OCI-LY3 (cell line): ENCODE data around the gene ECM2.

Source experiments
- EZH2phosphoT487 ChIP-seq: fragments of 200-600 bp; shearing (Covaris generic); IDR thresholded peaks from 2 replicates; pipeline ENCODE4 v1.6.1; 2018; ENCODE audit warnings: antibody characterized with exemption, mixed run types, low read depth
- TF ChIP-seq, protein P1 (sequence below): fragments of 200-600, 300-600 bp; sonication (generic); IDR thresholded peaks from 2 replicates; pipeline ENCODE4 v1.5.1; 2014; ENCODE audit warnings: antibody characterized with exemption, low read length, low read depth

GRCh38 chr9:92514635-92515034 lies 21.2 kb downstream of the ECM2 start:
- TF ChIP-seq, protein P1, sequence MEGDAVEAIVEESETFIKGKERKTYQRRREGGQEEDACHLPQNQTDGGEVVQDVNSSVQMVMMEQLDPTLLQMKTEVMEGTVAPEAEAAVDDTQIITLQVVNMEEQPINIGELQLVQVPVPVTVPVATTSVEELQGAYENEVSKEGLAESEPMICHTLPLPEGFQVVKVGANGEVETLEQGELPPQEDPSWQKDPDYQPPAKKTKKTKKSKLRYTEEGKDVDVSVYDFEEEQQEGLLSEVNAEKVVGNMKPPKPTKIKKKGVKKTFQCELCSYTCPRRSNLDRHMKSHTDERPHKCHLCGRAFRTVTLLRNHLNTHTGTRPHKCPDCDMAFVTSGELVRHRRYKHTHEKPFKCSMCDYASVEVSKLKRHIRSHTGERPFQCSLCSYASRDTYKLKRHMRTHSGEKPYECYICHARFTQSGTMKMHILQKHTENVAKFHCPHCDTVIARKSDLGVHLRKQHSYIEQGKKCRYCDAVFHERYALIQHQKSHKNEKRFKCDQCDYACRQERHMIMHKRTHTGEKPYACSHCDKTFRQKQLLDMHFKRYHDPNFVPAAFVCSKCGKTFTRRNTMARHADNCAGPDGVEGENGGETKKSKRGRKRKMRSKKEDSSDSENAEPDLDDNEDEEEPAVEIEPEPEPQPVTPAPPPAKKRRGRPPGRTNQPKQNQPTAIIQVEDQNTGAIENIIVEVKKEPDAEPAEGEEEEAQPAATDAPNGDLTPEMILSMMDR = no peak
- TF ChIP-seq EZH2phosphoT487 = no peak
